ENCODE results near the gene SNAP25.

SNAP25 gene

GRCh38 chr20:10332656-10333415, 114.2 kb downstream of the SNAP25 start:
- TF ChIP-seq, protein P1, sequence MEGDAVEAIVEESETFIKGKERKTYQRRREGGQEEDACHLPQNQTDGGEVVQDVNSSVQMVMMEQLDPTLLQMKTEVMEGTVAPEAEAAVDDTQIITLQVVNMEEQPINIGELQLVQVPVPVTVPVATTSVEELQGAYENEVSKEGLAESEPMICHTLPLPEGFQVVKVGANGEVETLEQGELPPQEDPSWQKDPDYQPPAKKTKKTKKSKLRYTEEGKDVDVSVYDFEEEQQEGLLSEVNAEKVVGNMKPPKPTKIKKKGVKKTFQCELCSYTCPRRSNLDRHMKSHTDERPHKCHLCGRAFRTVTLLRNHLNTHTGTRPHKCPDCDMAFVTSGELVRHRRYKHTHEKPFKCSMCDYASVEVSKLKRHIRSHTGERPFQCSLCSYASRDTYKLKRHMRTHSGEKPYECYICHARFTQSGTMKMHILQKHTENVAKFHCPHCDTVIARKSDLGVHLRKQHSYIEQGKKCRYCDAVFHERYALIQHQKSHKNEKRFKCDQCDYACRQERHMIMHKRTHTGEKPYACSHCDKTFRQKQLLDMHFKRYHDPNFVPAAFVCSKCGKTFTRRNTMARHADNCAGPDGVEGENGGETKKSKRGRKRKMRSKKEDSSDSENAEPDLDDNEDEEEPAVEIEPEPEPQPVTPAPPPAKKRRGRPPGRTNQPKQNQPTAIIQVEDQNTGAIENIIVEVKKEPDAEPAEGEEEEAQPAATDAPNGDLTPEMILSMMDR (IDR thresholded peaks at IDR 0.05) = no peak

DNA sequence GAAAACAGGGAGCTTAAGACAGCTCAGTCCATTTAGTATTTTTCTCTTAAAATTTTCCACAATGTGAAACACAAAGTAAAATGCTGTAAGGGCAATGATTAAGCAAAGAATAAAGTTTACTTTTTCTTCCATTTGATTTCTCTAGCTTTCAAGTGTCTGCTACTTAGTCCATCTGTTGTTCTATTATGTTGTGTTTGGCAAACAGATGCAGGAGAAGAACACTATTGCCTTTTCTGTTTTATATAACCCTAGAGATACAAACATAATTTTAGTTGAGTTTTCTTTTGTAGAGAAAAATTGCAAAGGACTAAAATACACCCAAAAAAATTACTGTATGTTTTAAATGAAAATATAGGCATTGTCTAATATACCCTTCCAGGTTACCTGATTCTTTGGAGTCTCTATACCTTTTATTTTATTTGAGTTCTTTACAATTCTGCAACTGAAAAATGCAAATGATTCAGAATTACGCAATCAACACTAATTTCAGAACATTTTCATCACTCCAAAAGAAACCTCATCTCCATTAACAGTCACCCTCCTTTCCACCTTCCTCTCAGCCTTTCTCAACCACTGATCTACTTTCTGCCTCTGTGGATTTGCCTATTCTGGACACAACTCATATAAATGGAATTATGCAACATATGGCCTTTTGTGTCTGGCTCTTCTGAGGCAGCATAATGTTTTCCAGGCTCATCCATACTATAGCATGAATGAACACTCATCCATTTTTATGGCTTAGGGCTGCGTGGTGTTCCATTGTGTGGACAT, 118.5 kb downstream of the SNAP25 start:
- TF ChIP-seq, protein P1 (IDR thresholded peaks at IDR 0.05) = no peak

DNA sequence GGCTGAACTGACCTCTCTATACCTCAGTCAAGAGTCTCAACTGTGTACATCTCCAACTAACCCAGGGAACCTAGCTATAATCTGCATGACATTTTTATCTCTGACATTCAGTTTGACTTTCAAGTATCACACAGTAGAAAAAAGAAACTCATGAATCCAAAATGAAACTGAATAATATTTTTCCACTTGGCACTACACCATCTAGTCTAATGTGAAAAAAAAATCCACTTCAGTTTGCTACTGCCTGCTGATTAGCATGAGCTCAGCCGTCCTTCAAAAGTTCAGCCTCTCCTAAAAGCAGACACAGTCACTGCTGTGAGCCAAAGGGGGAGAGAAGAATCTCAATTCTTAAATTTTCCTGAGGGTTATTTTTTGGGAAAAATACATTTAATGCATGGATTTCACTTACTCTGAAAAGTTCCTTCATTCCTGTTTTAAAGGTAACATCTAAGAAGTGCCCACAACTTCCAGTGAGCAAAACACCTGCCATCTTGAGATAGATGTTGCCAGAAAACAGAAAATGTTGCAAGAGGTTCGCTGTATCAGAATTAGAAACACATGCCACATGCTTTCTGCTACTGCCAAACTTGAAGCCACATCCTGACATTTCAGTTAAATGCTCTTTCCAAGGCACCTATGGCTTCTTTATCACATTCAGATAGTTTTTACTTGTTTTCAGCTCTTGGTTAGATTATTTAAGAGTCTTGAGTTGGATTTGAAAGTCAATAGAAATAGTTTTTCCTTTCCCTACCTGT, 120.0 kb downstream of the SNAP25 start:
- TF ChIP-seq, protein P1 (IDR thresholded peaks at IDR 0.05) = no peak

DNA sequence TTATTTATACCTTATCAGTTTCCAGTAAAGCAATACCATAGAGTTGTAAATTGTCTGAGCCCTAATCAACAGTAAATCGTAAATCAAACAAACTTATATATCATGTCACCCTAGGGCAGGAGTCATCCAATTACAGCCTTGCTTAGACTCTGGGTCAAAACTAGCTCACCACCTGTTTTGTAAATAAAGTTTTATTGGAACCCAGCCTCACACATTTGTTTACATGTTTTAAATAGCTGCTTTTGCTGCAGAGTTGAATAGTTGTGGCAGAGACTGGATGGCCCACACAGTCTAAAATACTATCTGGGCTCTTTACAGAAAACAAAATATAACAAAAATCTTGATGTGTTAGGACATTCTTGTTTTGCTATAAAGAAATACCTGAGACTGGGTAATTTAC, 121.0 kb downstream of the SNAP25 start:
- TF ChIP-seq, protein P1 (IDR thresholded peaks at IDR 0.05) = no peak

GRCh38 chr20:10342152-10342551, 123.5 kb downstream of the SNAP25 start:
- TF ChIP-seq, protein P1 (IDR thresholded peaks at IDR 0.05) = no peak

DNA sequence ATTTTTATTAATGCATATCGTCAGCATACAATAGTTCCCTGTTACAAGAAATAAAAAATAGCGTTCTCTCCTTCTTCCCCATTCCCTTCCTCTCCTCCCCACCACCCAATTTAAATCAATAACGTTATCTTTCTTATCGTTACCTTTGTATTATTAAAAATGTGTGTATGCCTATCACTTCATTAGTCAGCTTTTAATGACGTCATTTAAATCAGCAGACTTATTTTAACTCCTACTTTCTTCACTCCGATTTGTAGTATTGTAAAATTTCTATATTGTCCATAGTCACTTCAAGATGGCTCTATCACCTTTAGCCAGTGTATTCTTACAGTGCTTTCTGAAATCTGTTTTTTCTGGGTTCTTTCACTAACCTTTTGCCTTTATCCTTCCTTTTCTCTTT, 126.3 kb downstream of the SNAP25 start:
- TF ChIP-seq, protein P1 (IDR thresholded peaks at IDR 0.05) = no peak

- TF ChIP-seq, protein P1 (IDR thresholded peaks at IDR 0.05) = no peak
These were observed 128.7 kb downstream of the SNAP25 start for GRCh38 chr20:10347086-10347880.
